GM12892 (cell line): ENCODE results near the gene OAS1.

Source experiments
- POLR2AphosphoS5 ChIP-seq: IDR thresholded peaks from 2 replicates; pipeline ENCODE4 v1.6.1; 2011; ENCODE audit warnings: low read depth, low read length, control low read depth
- TAF1 ChIP-seq: IDR thresholded peaks from 2 replicates; pipeline ENCODE4 v1.6.1; 2011; ENCODE audit warnings: low read depth, mild to moderate bottlenecking, control low read depth, low read length, borderline replicate concordance

GRCh38 chr12:112905451-112906089 lies 1.2 kb upstream of the OAS1 start:
- TF ChIP-seq TAF1 (no peak), POLR2AphosphoS5 (no peak)
